SJSA1 (cell line): ENCODE data around the gene PTPRT. TPM values are rescaled to one million over a fixed set of nuclear protein-coding genes. Genes with fewer than 3 reads are reported as not detected.
"Not testable (repeated sequence)": the region's sequence is repeated elsewhere in the genome, so short reads cannot be mapped to it uniquely, and the experiment has no call there.

ENCODE experiments used
- DNase-seq, 2 experiments: peaks; one replicate each; pipeline ENCODE4 v3.0.0-alpha.2; 2015 to 2020; ENCODE audit warnings: low spot score in 2 of 2, low read depth in 1 of 2
- H3K27ac ChIP-seq: fragments of 250-450 bp; sonication (Bioruptor Pico); 2 replicates; pipeline ENCODE4 v1.5.1; 2020; ENCODE audit warnings: mild to moderate bottlenecking, moderate library complexity
- H3K27me3 ChIP-seq: fragments of 250-450 bp; sonication (Bioruptor Pico); replicated peaks from 2 replicates; pipeline ENCODE4 v1.5.1; 2020; ENCODE audit warnings: mild to moderate bottlenecking, moderate library complexity
- H3K36me3 ChIP-seq: fragments of 250-450 bp; sonication (Bioruptor Pico); 2 replicates; pipeline ENCODE4 v1.5.1; 2020; ENCODE audit warnings: mild to moderate bottlenecking
- H3K4me1 ChIP-seq: fragments of 250-450 bp; sonication (Bioruptor Pico); replicated peaks from 2 replicates; pipeline ENCODE4 v1.6.1; 2021; ENCODE audit warnings: mild to moderate bottlenecking
- H3K4me3 ChIP-seq: fragments of 250-450 bp; sonication (Bioruptor Pico); 2 replicates; pipeline ENCODE4 v1.5.1; 2020; ENCODE audit warnings: mild to moderate bottlenecking
- H3K9me3 ChIP-seq: fragments of 250-450 bp; sonication (Bioruptor Pico); replicated peaks from 2 replicates; pipeline ENCODE4 v1.5.1; 2020; ENCODE audit warnings: mild to moderate bottlenecking
- total RNA-seq: library from RNA; depleted of rRNA; stranded (reverse); fragments of >200 nt; shearing (Covaris generic); gene quantifications from 2 replicates; pipeline ENCODE4 v1.2.3, GENCODE V29; 2014

The PTPRT gene
- total RNA-seq, 1 experiment from 2014 or later, result not detected

DNA sequence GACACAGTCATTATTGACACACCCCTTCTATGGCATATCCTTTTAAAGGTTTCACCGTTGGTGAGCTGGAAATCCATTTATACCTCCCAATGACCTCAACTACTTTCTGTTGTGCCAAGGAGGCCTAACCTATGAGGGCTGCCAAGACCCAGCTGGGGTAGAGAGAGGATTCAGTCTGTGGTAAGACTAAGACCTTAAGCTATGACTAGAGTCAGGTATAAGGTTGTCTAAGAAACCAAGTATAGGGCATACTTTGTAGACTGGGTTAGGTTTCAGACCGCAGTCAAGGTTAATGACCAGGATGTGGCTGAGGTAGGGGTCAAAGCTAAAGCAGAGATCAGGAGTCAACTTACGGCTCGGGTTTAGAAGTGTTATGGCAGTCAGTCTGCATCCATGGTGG lies 930.3 kb downstream of the PTPRT start:
- no peak for DNase-seq
- Histone ChIP-seq H3K4me3 (no peak overlapping the region), H3K27me3 (no peaks in the 10 kb centered on the region), H3K27ac (no peak overlapping the region), H3K9me3 (no peaks in the 10 kb centered on the region), H3K36me3 (no peaks in the 10 kb centered on the region), H3K4me1 (no peaks in the 10 kb centered on the region)

GRCh38 chr20:42258564-42259302 lies 931.0 kb downstream of the PTPRT start:
- Histone ChIP-seq H3K36me3 (no peaks in the 10 kb centered on the region), H3K4me1 (no peaks in the 10 kb centered on the region), H3K27me3 (no peaks in the 10 kb centered on the region), H3K9me3 (no peaks in the 10 kb centered on the region), H3K27ac (no peak overlapping the region), H3K4me3 (no peak overlapping the region)
- no peak for DNase-seq

DNA sequence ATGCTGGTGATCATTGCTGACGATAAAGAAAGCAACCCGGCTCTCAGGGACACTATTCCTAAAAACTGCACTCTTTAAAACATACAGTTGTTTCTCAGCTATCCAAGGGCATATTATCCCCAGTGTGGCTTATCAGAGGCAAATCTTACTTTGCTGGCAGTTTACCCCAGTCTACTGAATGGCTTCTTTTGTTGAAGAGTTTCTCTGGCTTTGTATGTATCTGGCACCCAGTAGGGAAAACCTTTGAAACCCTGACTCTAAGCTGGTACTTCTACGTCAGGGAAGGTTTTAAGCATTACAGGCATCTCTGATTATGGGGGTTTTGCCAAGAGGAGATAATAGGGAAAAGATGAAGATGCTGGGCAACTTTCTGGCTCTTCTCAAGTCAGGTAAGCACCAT lies 933.9 kb downstream of the PTPRT start:
- Histone ChIP-seq H3K27ac (no peak overlapping the region), H3K36me3 (no peaks in the 10 kb centered on the region), H3K9me3 (no peaks in the 10 kb centered on the region), H3K4me1 (no peaks in the 10 kb centered on the region), H3K4me3 (no peak overlapping the region), H3K27me3 (no peaks in the 10 kb centered on the region)
- DNase-seq, result no peak

GRCh38 chr20:42254673-42255072 lies 935.0 kb downstream of the PTPRT start:
- Histone ChIP-seq H3K27ac (no peak overlapping the region), H3K9me3 (no peaks in the 10 kb centered on the region), H3K4me3 (no peak overlapping the region), H3K4me1 (no peaks in the 10 kb centered on the region), H3K36me3 (no peaks in the 10 kb centered on the region), H3K27me3 (no peaks in the 10 kb centered on the region)
- no peak for DNase-seq

DNA sequence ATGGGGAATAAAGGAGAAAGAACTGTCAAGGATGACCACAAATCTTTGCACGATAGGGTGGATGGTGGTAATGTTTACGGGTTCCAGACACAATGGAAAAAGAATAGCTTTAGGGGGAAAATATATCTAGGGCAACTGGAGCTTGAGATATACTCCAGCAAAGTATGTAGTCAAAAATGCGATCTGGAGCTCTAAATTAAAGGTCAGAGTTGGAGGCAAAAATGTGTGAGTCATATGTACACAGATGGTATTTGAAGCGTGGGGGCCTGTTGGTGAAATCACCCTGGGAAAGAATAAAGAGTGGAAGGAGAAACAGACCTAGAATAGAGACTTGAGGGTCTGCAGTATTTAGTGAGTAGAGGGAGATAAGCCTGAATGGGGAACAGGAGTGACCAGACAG lies 937.6 kb downstream of the PTPRT start:
- no peaks in the 10 kb centered on the region for H3K9me3 ChIP-seq
- H3K27ac ChIP-seq, result no peak overlapping the region
- no peak for DNase-seq
- H3K27me3 ChIP-seq, result no peaks in the 10 kb centered on the region
- no peaks in the 10 kb centered on the region for H3K36me3 ChIP-seq
- no peaks in the 10 kb centered on the region for H3K4me1 ChIP-seq
- H3K4me3 ChIP-seq, result no peak overlapping the region

GRCh38 chr20:42218621-42219374 lies 970.9 kb downstream of the PTPRT start:
- Histone ChIP-seq H3K27me3 (no peaks in the 10 kb centered on the region), H3K36me3 (no peaks in the 10 kb centered on the region), H3K27ac (no peak overlapping the region)

DNA sequence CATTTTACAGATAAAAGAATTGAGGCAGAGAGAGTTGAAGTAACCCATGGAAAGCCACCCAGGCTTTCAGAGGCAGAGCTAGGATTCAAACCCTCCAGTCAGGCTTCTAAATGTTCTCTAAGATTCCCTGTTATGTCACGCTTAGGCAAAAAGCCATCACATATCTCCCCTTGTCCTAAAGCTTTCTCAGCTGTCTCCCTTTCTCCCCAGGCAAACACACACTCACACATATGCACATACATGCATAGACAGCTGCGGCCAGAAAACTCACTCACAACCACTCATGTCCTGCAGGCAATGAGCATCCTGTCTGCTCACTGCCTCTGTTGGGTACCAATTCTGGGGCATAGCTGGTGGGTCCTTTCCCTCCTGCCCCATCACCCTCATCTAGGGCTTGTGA lies 975.6 kb downstream of the PTPRT start:
- Histone ChIP-seq H3K36me3 (no peaks in the 10 kb centered on the region), H3K9me3 (no peaks in the 10 kb centered on the region; the same call in none of the 2 replicates), H3K27me3 (no peaks in the 10 kb centered on the region), H3K4me1 (no peaks in the 10 kb centered on the region), H3K4me3 (no peak overlapping the region), H3K27ac (no peak overlapping the region)
- no peak for DNase-seq

More at GRCh38 chr20:42218621-42219374, 970.9 kb downstream of the PTPRT start:
- H3K9me3 ChIP-seq, result no peaks in the 10 kb centered on the region; the same call in none of the 2 replicates
- no peak overlapping the region for H3K4me3 ChIP-seq
- no peaks in the 10 kb centered on the region for H3K4me1 ChIP-seq
- DNase-seq, result no peak

DNA sequence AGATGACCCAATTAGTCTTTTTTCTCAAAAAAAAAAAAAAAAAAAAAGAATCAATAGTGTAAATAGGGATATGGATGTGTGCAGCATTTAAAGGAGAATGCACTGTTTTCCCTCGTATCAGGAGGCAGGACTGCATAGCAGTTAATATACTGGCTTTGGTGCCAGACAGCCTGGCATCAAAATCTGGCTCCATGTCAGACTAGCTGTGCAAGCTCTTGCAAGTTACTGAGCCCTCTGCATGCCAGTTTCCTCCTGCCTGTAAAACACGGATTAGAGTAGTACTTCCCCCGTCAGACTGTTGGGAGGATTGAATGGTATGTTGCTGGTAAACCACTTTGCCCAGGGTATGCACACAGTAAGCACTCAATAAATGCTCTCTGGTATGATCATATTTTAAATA lies 977.3 kb downstream of the PTPRT start:
- Histone ChIP-seq H3K27ac (no peak overlapping the region), H3K4me1 (no peaks in the 10 kb centered on the region), H3K27me3 (no peaks in the 10 kb centered on the region), H3K9me3 (no peaks in the 10 kb centered on the region; the same call in 1 of the 2 replicates), H3K36me3 (no peaks in the 10 kb centered on the region), H3K4me3 (no peak overlapping the region)
- DNase-seq, result no peak

- H3K9me3 ChIP-seq, H3K27me3 ChIP-seq, DNase-seq, H3K27ac ChIP-seq, H3K36me3 ChIP-seq, H3K4me1 ChIP-seq, H3K4me3 ChIP-seq: not testable (repeated sequence)
Observed at GRCh38 chr20:42206557-42206956, 983.1 kb downstream of the PTPRT start.

- Histone ChIP-seq H3K36me3 (no peaks in the 10 kb centered on the region), H3K4me1 (no peaks in the 10 kb centered on the region), H3K4me3 (no peak overlapping the region), H3K27ac (no peak overlapping the region), H3K9me3 (no peaks in the 10 kb centered on the region), H3K27me3 (no peaks in the 10 kb centered on the region)
- no peak for DNase-seq
Observed at GRCh38 chr20:42204109-42204660, 985.5 kb downstream of the PTPRT start.

GRCh38 chr20:42197599-42197998 lies 992.1 kb downstream of the PTPRT start:
- Histone ChIP-seq H3K4me3 (no peak overlapping the region), H3K4me1 (no peaks in the 10 kb centered on the region), H3K9me3 (no peaks in the 10 kb centered on the region), H3K27me3 (no peaks in the 10 kb centered on the region), H3K27ac (no peak overlapping the region), H3K36me3 (no peaks in the 10 kb centered on the region)
- no peak for DNase-seq

GRCh38 chr20:42193119-42193518 lies 996.6 kb downstream of the PTPRT start:
- H3K4me3 ChIP-seq, result no peak overlapping the region
- H3K27me3 ChIP-seq, result no peaks in the 10 kb centered on the region
- H3K9me3 ChIP-seq, result peaks cover 3% of the 10 kb centered on the region; the same call in 1 of the 2 replicates
- H3K27ac ChIP-seq, result no peak overlapping the region
- H3K4me1 ChIP-seq, result no peaks in the 10 kb centered on the region
- DNase-seq, result no peak
- H3K36me3 ChIP-seq, result no peaks in the 10 kb centered on the region

GRCh38 chr20:42192321-42192720 lies 997.4 kb downstream of the PTPRT start:
- Histone ChIP-seq H3K9me3 (peaks cover 3% of the 10 kb centered on the region; the same call in 1 of the 2 replicates), H3K27me3 (no peaks in the 10 kb centered on the region), H3K4me3 (no peak overlapping the region), H3K27ac (no peak overlapping the region), H3K36me3 (no peaks in the 10 kb centered on the region), H3K4me1 (no peaks in the 10 kb centered on the region)
- DNase-seq, result no peak
